GM18873 (cell line): ENCODE data around the gene HECW1.

Experiments used
- ATAC-seq: cut with Tn5 transposase; IDR thresholded peaks from one replicate; pipeline ENCODE4 v1.9.1; 2021; ENCODE audit warnings: mild to moderate bottlenecking, moderate library complexity, moderate number of reproducible peaks; ENCODE audit not compliant: unreplicated experiment, low FRiP score

HECW1 gene

GRCh38 chr7:43458330-43459018 lies 346.0 kb downstream of the HECW1 start:
- ATAC-seq = no peak

- no peak for ATAC-seq
Observed at GRCh38 chr7:43459019-43459337, 346.5 kb downstream of the HECW1 start.

GRCh38 chr7:43460733-43461348 lies 348.4 kb downstream of the HECW1 start:
- no peak for ATAC-seq

GRCh38 chr7:43461349-43462024 lies 349.0 kb downstream of the HECW1 start:
- no peak for ATAC-seq

- ATAC-seq = no peak
Observed at GRCh38 chr7:43462836-43463235, 350.4 kb downstream of the HECW1 start.

- no peak for ATAC-seq
Observed at GRCh38 chr7:43463401-43463980, 351.0 kb downstream of the HECW1 start.

GRCh38 chr7:43465581-43466554 lies 353.4 kb downstream of the HECW1 start:
- no peak for ATAC-seq

- no peak for ATAC-seq
Observed at GRCh38 chr7:43467406-43467805, 355.0 kb downstream of the HECW1 start.

- ATAC-seq = no peak
Observed at GRCh38 chr7:43467846-43468245, 355.4 kb downstream of the HECW1 start.

- no peak for ATAC-seq
Observed at GRCh38 chr7:43469051-43469450, 356.6 kb downstream of the HECW1 start.

- ATAC-seq = no peak
Observed at GRCh38 chr7:43470110-43470509, 357.7 kb downstream of the HECW1 start.

GRCh38 chr7:43475983-43476382 lies 363.5 kb downstream of the HECW1 start:
- ATAC-seq = no peak

- ATAC-seq = no peak
Observed at GRCh38 chr7:43476896-43477295, 364.4 kb downstream of the HECW1 start.

- no peak for ATAC-seq
Observed at GRCh38 chr7:43479042-43479441, 366.6 kb downstream of the HECW1 start.

GRCh38 chr7:43479543-43479942 lies 367.1 kb downstream of the HECW1 start:
- no peak for ATAC-seq

- no peak for ATAC-seq
Observed at GRCh38 chr7:43480581-43480980, 368.1 kb downstream of the HECW1 start.

GRCh38 chr7:43481902-43482678 lies 369.6 kb downstream of the HECW1 start:
- ATAC-seq = no peak

- ATAC-seq = no peak
Observed at GRCh38 chr7:43482679-43483252, 370.3 kb downstream of the HECW1 start.

- ATAC-seq = no peak
Observed at GRCh38 chr7:43484678-43485395, 372.4 kb downstream of the HECW1 start.
